CD4-positive, CD25-positive, alpha-beta regulatory T cell (primary cell): ENCODE data around the gene CFAP221. TPM values are rescaled to one million over a fixed set of nuclear protein-coding genes. Genes with fewer than 3 reads are reported as not detected.

Experiments
- ATAC-seq, 2 donors: fragments of 150-1000 bp; cut with Tn5 transposase; one replicate each; pipeline ENCODE4 v1.10.0; 2021; ENCODE audit warnings: low read depth in 2 of 2, moderate number of reproducible peaks in 2 of 2, moderate library complexity in 1 of 2
- DNase-seq, 3 donors: peaks; one replicate each; pipeline versions ENCODE4 v3.0.0 to v3.0.0-alpha.2; 2012 to 2022; ENCODE audit warnings: mixed read lengths in 1 of 3
- H3K27ac ChIP-seq: one replicate; pipeline ENCODE4 v1.7.0; 2013; ENCODE audit warnings: mild to moderate bottlenecking, low read length; ENCODE audit not compliant: insufficient read depth, poor library complexity, severe bottlenecking
- H3K27me3 ChIP-seq: one replicate; pipeline ENCODE4 v1.7.0; 2013; ENCODE audit warnings: low read length; ENCODE audit not compliant: control insufficient read depth, insufficient read depth
- H3K36me3 ChIP-seq: one replicate; pipeline ENCODE4 v1.7.0; 2013; ENCODE audit warnings: mild to moderate bottlenecking, low read length, moderate library complexity; ENCODE audit not compliant: control insufficient read depth, insufficient read depth
- H3K4me1 ChIP-seq: 2 replicates; pipeline ENCODE4 v1.7.0; 2013; ENCODE audit warnings: mild to moderate bottlenecking, low read length; ENCODE audit not compliant: insufficient read depth, control insufficient read depth, poor library complexity, severe bottlenecking
- H3K4me3 ChIP-seq: one replicate; pipeline ENCODE4 v1.7.0; 2013; ENCODE audit warnings: low read depth, mild to moderate bottlenecking, low read length, moderate library complexity
- H3K9me3 ChIP-seq, 2 experiments: 1 replicate in 1 of 2; 2 replicates in 1 of 2; pipeline ENCODE4 v1.7.0; 2013; ENCODE audit warnings: low read length in 2 of 2, mild to moderate bottlenecking in 1 of 2, moderate library complexity in 1 of 2; ENCODE audit not compliant: control insufficient read depth in 2 of 2
- H3K27ac Mint-ChIP-seq, 3 donors: one replicate each; pipeline ENCODE4 v1.8.0; 2020 to 2022; ENCODE audit warnings: mild to moderate bottlenecking in 3 of 3, mixed read lengths in 3 of 3, moderate library complexity in 2 of 3
- H3K27me3 Mint-ChIP-seq: one replicate; pipeline ENCODE4 v1.8.0; 2022; ENCODE audit warnings: mild to moderate bottlenecking, mixed read lengths
- H3K36me3 Mint-ChIP-seq: one replicate; pipeline ENCODE4 v1.8.0; 2020; ENCODE audit warnings: mixed read lengths
- H3K4me1 Mint-ChIP-seq, 4 donors: one replicate each; pipeline ENCODE4 v1.8.0; 2020 to 2022; ENCODE audit warnings: mixed read lengths in 4 of 4, mild to moderate bottlenecking in 1 of 4
- H3K4me3 Mint-ChIP-seq, 4 donors: one replicate each; pipeline ENCODE4 v1.8.0; 2020 to 2022; ENCODE audit warnings: mild to moderate bottlenecking in 4 of 4, mixed read lengths in 4 of 4, moderate library complexity in 3 of 4
- H3K9me3 Mint-ChIP-seq, 7 donors: one replicate each; pipeline ENCODE4 v1.8.0; 2020 to 2022; ENCODE audit warnings: mixed read lengths in 7 of 7, mild to moderate bottlenecking in 3 of 7, moderate library complexity in 2 of 7
- polyA plus RNA-seq, 4 donors: library from polyadenylated mRNA; unstranded; fragments of 300-500 nt; fragmentation: Illumina TruSeq; gene quantifications; one replicate each; pipeline ENCODE4 v1.2.3, GENCODE V29; 2021
- total RNA-seq: library from RNA; stranded (reverse); gene quantifications from one replicate; pipeline ENCODE4 v1.2.3, GENCODE V29; 2022

The CFAP221 gene
- total and polyA plus RNA-seq, 5 donors from 2014 or later: not detected

- Mint-ChIP-seq H3K27ac (peak overlapping the region in 1 of 3 donors; percentile 65), H3K4me1 (peaks cover 2 to 36% (median 12%) of the 10 kb centered on the region in 4 donors), H3K9me3 (no peaks in the 10 kb centered on the region), H3K27me3 (no peaks in the 10 kb centered on the region), H3K36me3 (peaks cover 24% of the 10 kb centered on the region), H3K4me3 (no peak overlapping the region)
- no peaks in the 10 kb centered on the region for H3K27me3 ChIP-seq
- peaks cover 18% of the 10 kb centered on the region for H3K36me3 ChIP-seq
- DNase-seq (no peak), ATAC-seq (no peak)
- H3K4me3 ChIP-seq: no peak overlapping the region
- no peaks in the 10 kb centered on the region for H3K9me3 ChIP-seq
- peaks cover 7% of the 10 kb centered on the region for H3K4me1 ChIP-seq
- H3K27ac ChIP-seq: no peak overlapping the region
Observed at GRCh38 chr2:119684518-119684917, 140.3 kb downstream of the CFAP221 start.

- ATAC-seq (no peak), DNase-seq (no peak)
- no peak overlapping the region for H3K27ac Mint-ChIP-seq
- H3K4me1 Mint-ChIP-seq: peaks cover 0 to 3% (median 1%) of the 10 kb centered on the region in 4 donors
- H3K4me3 ChIP-seq: no peak overlapping the region
- H3K4me3 Mint-ChIP-seq: no peak overlapping the region
- no peaks in the 10 kb centered on the region for H3K27me3 ChIP-seq
- H3K4me1 ChIP-seq: no peaks in the 10 kb centered on the region
- H3K9me3 ChIP-seq: no peaks in the 10 kb centered on the region
- peaks cover 20% of the 10 kb centered on the region for H3K36me3 ChIP-seq
- no peaks in the 10 kb centered on the region for H3K27me3 Mint-ChIP-seq
- H3K9me3 Mint-ChIP-seq: no peaks in the 10 kb centered on the region
- H3K36me3 Mint-ChIP-seq: peaks cover 25% of the 10 kb centered on the region
- no peak overlapping the region for H3K27ac ChIP-seq
Observed at GRCh38 chr2:119688616-119689015, 144.4 kb downstream of the CFAP221 start.

- DNase-seq (no peak), ATAC-seq (no peak)
- Mint-ChIP-seq H3K27ac (no peak overlapping the region), H3K36me3 (peaks cover 22% of the 10 kb centered on the region), H3K4me3 (no peak overlapping the region), H3K4me1 (peaks cover 0 to 7% (median 5%) of the 10 kb centered on the region in 4 donors), H3K27me3 (no peaks in the 10 kb centered on the region), H3K9me3 (peaks cover 0 to 2% (median 0%) of the 10 kb centered on the region in 7 donors)
- peaks cover under 1% of the 10 kb centered on the region for H3K4me1 ChIP-seq
- H3K9me3 ChIP-seq: no peaks in the 10 kb centered on the region
- no peak overlapping the region for H3K27ac ChIP-seq
- peaks cover 20% of the 10 kb centered on the region for H3K36me3 ChIP-seq
- no peak overlapping the region for H3K4me3 ChIP-seq
- no peaks in the 10 kb centered on the region for H3K27me3 ChIP-seq
Observed at GRCh38 chr2:119689218-119689617, 145.0 kb downstream of the CFAP221 start.

- Histone ChIP-seq H3K27ac (no peak overlapping the region), H3K36me3 (peaks cover 20% of the 10 kb centered on the region), H3K27me3 (no peaks in the 10 kb centered on the region), H3K9me3 (no peaks in the 10 kb centered on the region), H3K4me1 (peaks cover 10% of the 10 kb centered on the region), H3K4me3 (no peak overlapping the region)
- no peak overlapping the region for H3K27ac Mint-ChIP-seq
- no peaks in the 10 kb centered on the region for H3K27me3 Mint-ChIP-seq
- DNase-seq (no peak), ATAC-seq (no peak)
- peaks cover 0 to 25% (median 14%) of the 10 kb centered on the region in 4 donors for H3K4me1 Mint-ChIP-seq
- peaks cover 22% of the 10 kb centered on the region for H3K36me3 Mint-ChIP-seq
- peaks cover 0 to 2% (median 0%) of the 10 kb centered on the region in 7 donors for H3K9me3 Mint-ChIP-seq
- no peak overlapping the region for H3K4me3 Mint-ChIP-seq
Observed at GRCh38 chr2:119691189-119691588, 146.9 kb downstream of the CFAP221 start.

- Mint-ChIP-seq H3K36me3 (peaks cover 21% of the 10 kb centered on the region), H3K4me1 (peaks cover 0 to 30% (median 15%) of the 10 kb centered on the region in 4 donors), H3K9me3 (peaks cover 0 to 2% (median 0%) of the 10 kb centered on the region in 7 donors), H3K27me3 (peaks cover 5% of the 10 kb centered on the region), H3K27ac (no peak overlapping the region), H3K4me3 (no peak overlapping the region)
- Histone ChIP-seq H3K9me3 (no peaks in the 10 kb centered on the region), H3K4me3 (no peak overlapping the region), H3K36me3 (peaks cover 20% of the 10 kb centered on the region), H3K4me1 (peaks cover 10% of the 10 kb centered on the region), H3K27me3 (no peaks in the 10 kb centered on the region), H3K27ac (no peak overlapping the region)
- no peak for DNase-seq
- no peak for ATAC-seq
Observed at GRCh38 chr2:119691651-119692245, 147.5 kb downstream of the CFAP221 start.

- no peak for DNase-seq
- H3K4me3 Mint-ChIP-seq: no peak overlapping the region
- H3K27ac Mint-ChIP-seq: peak overlapping the region in 1 of 3 donors; percentile 32
- H3K36me3 Mint-ChIP-seq: peaks cover 16% of the 10 kb centered on the region
- peaks cover 0 to 2% (median 0%) of the 10 kb centered on the region in 7 donors for H3K9me3 Mint-ChIP-seq
- H3K4me3 ChIP-seq: no peak overlapping the region
- ATAC-seq: no peak
- no peak overlapping the region for H3K27ac ChIP-seq
- no peaks in the 10 kb centered on the region for H3K27me3 ChIP-seq
- no peaks in the 10 kb centered on the region for H3K9me3 ChIP-seq
- peaks cover 10% of the 10 kb centered on the region for H3K4me1 ChIP-seq
- H3K36me3 ChIP-seq: peaks cover 20% of the 10 kb centered on the region
- H3K27me3 Mint-ChIP-seq: peaks cover 5% of the 10 kb centered on the region
- peaks cover 0 to 35% (median 15%) of the 10 kb centered on the region in 4 donors for H3K4me1 Mint-ChIP-seq
Observed at GRCh38 chr2:119692310-119692709, 148.1 kb downstream of the CFAP221 start.

GRCh38 chr2:119692954-119693353, 148.7 kb downstream of the CFAP221 start:
- Histone ChIP-seq H3K27ac (no peak overlapping the region), H3K4me3 (no peak overlapping the region), H3K27me3 (no peaks in the 10 kb centered on the region), H3K9me3 (no peaks in the 10 kb centered on the region), H3K36me3 (peaks cover 15% of the 10 kb centered on the region), H3K4me1 (peaks cover 10% of the 10 kb centered on the region)
- peaks cover 5% of the 10 kb centered on the region for H3K27me3 Mint-ChIP-seq
- DNase-seq: no peak
- no peak overlapping the region for H3K27ac Mint-ChIP-seq
- peaks cover 13% of the 10 kb centered on the region for H3K36me3 Mint-ChIP-seq
- H3K4me3 Mint-ChIP-seq: no peak overlapping the region
- H3K9me3 Mint-ChIP-seq: peaks cover 0 to 2% (median 0%) of the 10 kb centered on the region in 7 donors
- peaks cover 0 to 41% (median 17%) of the 10 kb centered on the region in 4 donors for H3K4me1 Mint-ChIP-seq
- ATAC-seq: no peak

GRCh38 chr2:119693567-119693966, 149.3 kb downstream of the CFAP221 start:
- Histone ChIP-seq H3K4me3 (no peak overlapping the region), H3K4me1 (peaks cover 10% of the 10 kb centered on the region), H3K9me3 (no peaks in the 10 kb centered on the region), H3K36me3 (peaks cover 11% of the 10 kb centered on the region), H3K27me3 (no peaks in the 10 kb centered on the region), H3K27ac (no peak overlapping the region)
- H3K4me3 Mint-ChIP-seq: no peak overlapping the region
- H3K27me3 Mint-ChIP-seq: peaks cover 5% of the 10 kb centered on the region
- peaks cover 13% of the 10 kb centered on the region for H3K36me3 Mint-ChIP-seq
- H3K27ac Mint-ChIP-seq: peak overlapping the region in 1 of 3 donors; percentile 88
- DNase-seq: no peak
- H3K4me1 Mint-ChIP-seq: peaks cover 0 to 46% (median 18%) of the 10 kb centered on the region in 4 donors
- H3K9me3 Mint-ChIP-seq: peaks cover 0 to 2% (median 0%) of the 10 kb centered on the region in 7 donors
- no peak for ATAC-seq
